ENCODE measurements around the gene SLC30A4.
"Not testable (repeated sequence)": the region's sequence is repeated elsewhere in the genome, so short reads cannot be mapped to it uniquely, and the experiment has no call there.

Gene SLC30A4

GRCh38 chr15:45522328-45523165 lies at the start of gene SLC30A4:
TSS of gene SLC30A4 (minus strand) at chr15:45522755. CDS start at chr15:45522354, 401 bp downstream.
- DNase-seq = peak; percentile 57

- no peak for DNase-seq
Measured at GRCh38 chr15:45555934-45556608, 33.5 kb upstream of the SLC30A4 start.

GRCh38 chr15:45551676-45552075 lies 29.1 kb upstream of the SLC30A4 start:
- DNase-seq = no peak

- DNase-seq = no peak
Measured at GRCh38 chr15:45550436-45550835, 27.9 kb upstream of the SLC30A4 start.

GRCh38 chr15:45549541-45550220 lies 27.1 kb upstream of the SLC30A4 start:
- no peak for DNase-seq

GRCh38 chr15:45548753-45549520 lies 26.4 kb upstream of the SLC30A4 start:
- no peak for DNase-seq

GRCh38 chr15:45546789-45547188 lies 24.2 kb upstream of the SLC30A4 start:
- DNase-seq = no peak

GRCh38 chr15:45544266-45545023 lies 21.9 kb upstream of the SLC30A4 start:
- DNase-seq = no peak

- DNase-seq = no peak
Measured at GRCh38 chr15:45543051-45543450, 20.5 kb upstream of the SLC30A4 start.

- DNase-seq = no peak
Measured at GRCh38 chr15:45540531-45540930, 18.0 kb upstream of the SLC30A4 start.

GRCh38 chr15:45539680-45540079 lies 17.1 kb upstream of the SLC30A4 start:
- DNase-seq = no peak

GRCh38 chr15:45536934-45537333 lies 14.4 kb upstream of the SLC30A4 start:
- no peak for DNase-seq

- DNase-seq = no peak
Measured at GRCh38 chr15:45535486-45536042, 13.0 kb upstream of the SLC30A4 start.

- DNase-seq = no peak
Measured at GRCh38 chr15:45534821-45535220, 12.3 kb upstream of the SLC30A4 start.

GRCh38 chr15:45532892-45533291 lies 10.3 kb upstream of the SLC30A4 start:
- DNase-seq = not testable (repeated sequence)

- no peak for DNase-seq
Measured at GRCh38 chr15:45529613-45530012, 7.1 kb upstream of the SLC30A4 start.

- no peak for DNase-seq
Measured at GRCh38 chr15:45527086-45527485, 4.5 kb upstream of the SLC30A4 start.

- DNase-seq = peak; percentile 30
Measured at GRCh38 chr15:45523166-45523460, 558 bp upstream of the SLC30A4 start.

GRCh38 chr15:45521596-45522327 lies 793 bp downstream of the SLC30A4 start:
- DNase-seq = no peak

- DNase-seq = no peak
Measured at GRCh38 chr15:45510758-45511280, 11.7 kb downstream of the SLC30A4 start.

GRCh38 chr15:45507143-45507542 lies 15.4 kb downstream of the SLC30A4 start:
- DNase-seq = not testable (repeated sequence)
